ENCODE data around the gene IL17F. TPM values are rescaled to one million over a fixed set of nuclear protein-coding genes. Genes with fewer than 3 reads are reported as not detected.

IL17F gene
- total RNA-seq, 1 donor from 2014 or later = not detected

- H3K4me1 Mint-ChIP-seq (ENCODE audit: low read depth, unreplicated experiment) = peaks cover 10% of the 10 kb centered on the region
- H3K4me2 ChIP-seq (ENCODE audit: low read length) = no peak overlapping the region
- peaks cover 7% of the 10 kb centered on the region for H3K27me3 Mint-ChIP-seq (ENCODE audit: low read depth, unreplicated experiment)
- peak; percentile 8 for DNase-seq (ENCODE audit: low read depth)
- peak overlapping the region; percentile 29 for H3K27ac Mint-ChIP-seq (ENCODE audit: unreplicated experiment)
- H3K36me3 Mint-ChIP-seq (ENCODE audit: low read depth, unreplicated experiment) = no peaks in the 10 kb centered on the region
- H3K9me3 Mint-ChIP-seq (ENCODE audit: unreplicated experiment) = peaks cover 2% of the 10 kb centered on the region
- no peak for FAIRE-seq
- H3K4me3 Mint-ChIP-seq (ENCODE audit: unreplicated experiment) = no peak overlapping the region
- H3K36me3 ChIP-seq (ENCODE audit: insufficient read depth, low read length) = no peaks in the 10 kb centered on the region
- H3K9me3 ChIP-seq (ENCODE audit: insufficient read depth, low read depth, low read length) = no peaks in the 10 kb centered on the region
- no peaks in the 10 kb centered on the region for H4K20me1 ChIP-seq (ENCODE audit: insufficient read depth, low read length)
- H3K4me3 ChIP-seq (ENCODE audit: insufficient read depth, low read depth, low read length) = no peak overlapping the region
- H3K79me2 ChIP-seq (ENCODE audit: insufficient read depth, low read length) = no peaks in the 10 kb centered on the region
- TF ChIP-seq EZH2 (IDR thresholded peaks at IDR 0.05; ENCODE audit: insufficient read depth, low read length) = no peak
- TF ChIP-seq CTCF (IDR thresholded peaks at IDR 0.05; ENCODE audit: insufficient read depth, low read depth, low read length) = no peak
- no peaks in the 10 kb centered on the region for H3K27me3 ChIP-seq (ENCODE audit: insufficient read depth, low read length)
- H3K9ac ChIP-seq (ENCODE audit: low read length) = no peak overlapping the region
- H2AFZ ChIP-seq (ENCODE audit: low read depth, low read length) = no peak overlapping the region
- no peak overlapping the region for H3K27ac ChIP-seq (ENCODE audit: low read depth, low read length)
- H3K4me1 ChIP-seq (ENCODE audit: insufficient read depth, low read length) = no peaks in the 10 kb centered on the region
These were observed 23.0 kb downstream of the IL17F start for GRCh38 chr6:52221302-52221701.

- H3K27me3 Mint-ChIP-seq (ENCODE audit: low read depth, unreplicated experiment) = peaks cover 6% of the 10 kb centered on the region
- no peaks in the 10 kb centered on the region for H3K4me1 ChIP-seq (ENCODE audit: insufficient read depth, low read length)
- H3K4me2 ChIP-seq (ENCODE audit: low read length) = no peak overlapping the region
- no peak overlapping the region for H3K9ac ChIP-seq (ENCODE audit: low read length)
- H3K27me3 ChIP-seq (ENCODE audit: insufficient read depth, low read length) = peaks cover 2% of the 10 kb centered on the region
- no peaks in the 10 kb centered on the region for H3K79me2 ChIP-seq (ENCODE audit: insufficient read depth, low read length)
- H3K36me3 Mint-ChIP-seq (ENCODE audit: low read depth, unreplicated experiment) = no peaks in the 10 kb centered on the region
- H3K27ac ChIP-seq (ENCODE audit: low read depth, low read length) = no peak overlapping the region
- no peaks in the 10 kb centered on the region for H4K20me1 ChIP-seq (ENCODE audit: insufficient read depth, low read length)
- H3K36me3 ChIP-seq (ENCODE audit: insufficient read depth, low read length) = no peaks in the 10 kb centered on the region
- H3K4me3 Mint-ChIP-seq (ENCODE audit: unreplicated experiment) = no peak overlapping the region
- TF ChIP-seq EZH2 (IDR thresholded peaks at IDR 0.05; ENCODE audit: insufficient read depth, low read length) = no peak
- no peak for TF ChIP-seq CTCF (IDR thresholded peaks at IDR 0.05; ENCODE audit: insufficient read depth, low read depth, low read length)
- no peak for DNase-seq (ENCODE audit: low read depth)
- no peaks in the 10 kb centered on the region for H3K9me3 Mint-ChIP-seq (ENCODE audit: unreplicated experiment)
- no peak overlapping the region for H2AFZ ChIP-seq (ENCODE audit: low read depth, low read length)
- no peak for FAIRE-seq
- H3K4me1 Mint-ChIP-seq (ENCODE audit: low read depth, unreplicated experiment) = peaks cover 10% of the 10 kb centered on the region
- no peaks in the 10 kb centered on the region for H3K9me3 ChIP-seq (ENCODE audit: insufficient read depth, low read depth, low read length)
- H3K4me3 ChIP-seq (ENCODE audit: insufficient read depth, low read depth, low read length) = no peak overlapping the region
- no peak overlapping the region for H3K27ac Mint-ChIP-seq (ENCODE audit: unreplicated experiment)
These were observed 26.5 kb downstream of the IL17F start for GRCh38 chr6:52217761-52218160.

DNA sequence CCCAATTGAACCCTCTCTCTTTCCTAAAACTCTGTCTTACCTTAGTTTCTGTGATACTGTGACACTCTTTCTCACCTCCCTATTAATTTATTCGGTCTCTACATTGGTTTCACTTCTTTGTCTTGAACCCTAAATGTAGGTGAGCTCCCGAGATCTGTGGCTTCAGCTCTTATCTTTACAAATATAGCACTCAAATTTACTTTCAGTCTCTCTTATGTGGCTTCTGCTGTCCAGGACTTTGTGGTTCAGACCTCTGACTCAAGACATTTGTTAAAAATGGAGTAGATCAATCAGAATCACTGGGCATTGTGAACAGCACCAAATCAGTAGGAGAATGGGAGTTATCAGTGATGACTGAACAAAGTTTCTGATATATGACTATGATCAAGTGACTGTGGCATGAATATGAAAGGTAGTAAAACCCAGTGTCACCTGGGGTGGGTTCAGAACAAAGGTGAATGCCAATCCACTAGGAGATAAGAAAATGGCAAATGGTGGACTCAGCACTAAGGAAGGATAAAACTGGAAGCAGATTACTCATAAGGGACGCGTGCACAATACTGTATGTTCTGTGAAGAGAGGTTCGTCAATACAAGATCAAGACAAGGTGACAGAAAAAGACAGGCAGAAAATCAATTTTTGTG is 27.2 kb downstream of the IL17F start:
- no peak for DNase-seq (ENCODE audit: low read depth)
- Histone ChIP-seq H3K4me2 (ENCODE audit: low read length) (no peak overlapping the region), H3K9me3 (ENCODE audit: insufficient read depth, low read depth, low read length) (no peaks in the 10 kb centered on the region), H3K27me3 (ENCODE audit: insufficient read depth, low read length) (peaks cover 2% of the 10 kb centered on the region), H3K36me3 (ENCODE audit: insufficient read depth, low read length) (no peaks in the 10 kb centered on the region), H3K9ac (ENCODE audit: low read length) (no peak overlapping the region), H3K4me1 (ENCODE audit: insufficient read depth, low read length) (no peaks in the 10 kb centered on the region), H3K4me3 (ENCODE audit: insufficient read depth, low read depth, low read length) (no peak overlapping the region), H3K27ac (ENCODE audit: low read depth, low read length) (no peak overlapping the region), H3K79me2 (ENCODE audit: insufficient read depth, low read length) (no peaks in the 10 kb centered on the region), H2AFZ (ENCODE audit: low read depth, low read length) (no peak overlapping the region), H4K20me1 (ENCODE audit: insufficient read depth, low read length) (no peaks in the 10 kb centered on the region)
- H3K27ac Mint-ChIP-seq (ENCODE audit: unreplicated experiment) = no peak overlapping the region
- FAIRE-seq = no peak
- peaks cover 10% of the 10 kb centered on the region for H3K4me1 Mint-ChIP-seq (ENCODE audit: low read depth, unreplicated experiment)
- no peaks in the 10 kb centered on the region for H3K9me3 Mint-ChIP-seq (ENCODE audit: unreplicated experiment)
- H3K4me3 Mint-ChIP-seq (ENCODE audit: unreplicated experiment) = no peak overlapping the region
- peaks cover 7% of the 10 kb centered on the region for H3K27me3 Mint-ChIP-seq (ENCODE audit: low read depth, unreplicated experiment)
- H3K36me3 Mint-ChIP-seq (ENCODE audit: low read depth, unreplicated experiment) = no peaks in the 10 kb centered on the region
- TF ChIP-seq EZH2 (IDR thresholded peaks at IDR 0.05; ENCODE audit: insufficient read depth, low read length) (no peak), CTCF (IDR thresholded peaks at IDR 0.05; ENCODE audit: insufficient read depth, low read depth, low read length) (no peak)

All from astrocyte (in vitro differentiated cells and primary cell).